HG02884 (cell line): ENCODE measurements around the gene IZUMO1.
"Not testable (repeated sequence)": the region's sequence is repeated elsewhere in the genome, so short reads cannot be mapped to it uniquely, and the experiment has no call there.

Experiments
- ATAC-seq: cut with Tn5 transposase; IDR thresholded peaks from one replicate; pipeline ENCODE4 v1.9.1; 2021; ENCODE audit warnings: mild to moderate bottlenecking, moderate library complexity; ENCODE audit not compliant: unreplicated experiment

The IZUMO1 gene

DNA sequence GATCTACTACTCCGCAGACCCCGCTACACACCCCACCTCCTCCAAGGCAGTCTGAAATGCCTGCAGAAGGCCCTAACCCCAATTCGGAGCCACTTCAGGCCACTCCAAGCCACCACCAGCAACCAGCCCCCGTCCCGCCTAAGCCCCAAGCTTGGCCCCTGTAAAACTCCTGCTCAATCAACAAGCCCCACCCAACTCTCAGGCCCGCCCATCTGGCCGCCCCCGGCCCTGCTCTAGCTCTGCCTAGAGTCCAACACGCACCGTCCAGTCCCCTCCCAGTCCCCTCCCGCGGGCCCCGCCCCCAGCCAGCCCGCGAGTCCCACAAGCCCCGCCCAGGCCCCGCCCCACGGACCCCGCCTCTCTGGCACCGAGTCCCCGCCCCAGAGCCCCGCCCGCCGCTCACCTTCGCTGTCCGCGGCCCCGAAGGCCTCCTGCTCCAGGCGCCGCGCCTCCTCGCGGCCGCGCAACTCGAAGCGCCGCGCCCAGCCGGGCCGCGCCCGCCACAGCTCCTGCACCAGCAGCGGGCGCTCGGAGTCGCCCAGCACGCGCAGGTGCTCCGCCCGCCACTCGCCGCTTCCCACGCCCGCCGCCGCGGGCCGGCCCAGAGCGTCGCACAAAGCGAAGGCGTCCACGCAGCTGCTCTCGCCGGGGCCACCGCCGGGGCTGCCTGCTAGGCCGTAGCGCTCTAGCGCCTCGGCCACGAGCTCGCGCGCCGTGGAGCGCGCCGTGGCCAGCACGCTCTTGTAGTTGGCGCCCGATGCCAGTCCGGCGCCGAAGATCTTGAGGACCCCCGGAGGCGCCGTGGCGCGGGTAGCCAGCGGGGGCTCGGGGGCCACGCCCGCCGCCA lies 7.9 kb downstream of the IZUMO1 start:
- ATAC-seq = peak; percentile 72

- ATAC-seq = no peak
These were observed 9.2 kb downstream of the IZUMO1 start for GRCh38 chr19:48737360-48737998.

DNA sequence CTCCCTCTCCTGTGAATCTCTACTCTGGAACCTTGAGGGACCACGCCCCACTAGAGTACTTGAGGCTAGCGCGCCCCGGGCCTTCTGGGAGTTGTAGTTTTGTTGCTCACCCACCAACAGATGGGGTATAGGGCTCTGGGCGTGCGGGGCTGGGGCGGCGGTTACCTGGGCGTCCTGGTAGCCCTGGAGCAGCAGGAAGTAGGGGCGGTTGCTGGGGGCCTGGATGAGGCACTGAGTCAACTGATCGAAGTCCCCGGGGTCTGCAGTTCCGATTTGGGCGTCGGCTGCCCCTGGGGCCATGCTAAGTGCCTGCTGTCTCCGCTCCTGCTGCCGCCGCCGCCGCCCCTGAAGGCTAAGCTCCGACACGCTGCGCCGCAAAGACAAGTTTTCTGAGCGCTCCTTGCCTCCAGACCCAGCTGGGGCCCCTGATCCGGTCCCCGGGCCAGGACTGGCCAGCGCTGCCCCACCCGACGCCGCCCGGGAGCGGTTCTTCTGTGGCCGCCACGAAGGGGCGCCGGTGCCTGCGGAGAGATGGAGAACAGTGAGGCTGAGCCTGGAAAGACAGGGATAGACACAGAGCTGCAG lies 11.6 kb downstream of the IZUMO1 start:
- ATAC-seq = no peak

DNA sequence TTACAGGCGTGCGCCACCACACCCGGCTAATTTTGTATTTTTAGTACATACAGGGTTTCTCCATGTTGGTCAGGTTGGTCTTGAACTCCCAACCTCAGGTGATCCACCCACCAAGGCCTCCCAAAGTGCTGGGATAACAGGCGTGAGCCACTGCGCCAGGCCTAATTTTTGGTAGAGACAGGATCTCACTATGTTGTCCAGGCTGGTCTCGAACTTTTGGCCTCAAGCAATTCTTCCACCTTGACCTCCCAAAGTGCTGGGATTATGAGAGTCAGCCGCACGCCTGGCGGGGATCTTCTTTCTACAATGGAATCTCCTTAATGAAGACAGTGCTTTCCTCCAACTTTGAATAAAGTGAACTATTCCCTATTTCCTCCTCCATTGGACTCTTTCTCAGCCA lies 12.1 kb downstream of the IZUMO1 start:
- no peak for ATAC-seq

GRCh38 chr19:48731452-48731851 lies 15.3 kb downstream of the IZUMO1 start:
- no peak for ATAC-seq

DNA sequence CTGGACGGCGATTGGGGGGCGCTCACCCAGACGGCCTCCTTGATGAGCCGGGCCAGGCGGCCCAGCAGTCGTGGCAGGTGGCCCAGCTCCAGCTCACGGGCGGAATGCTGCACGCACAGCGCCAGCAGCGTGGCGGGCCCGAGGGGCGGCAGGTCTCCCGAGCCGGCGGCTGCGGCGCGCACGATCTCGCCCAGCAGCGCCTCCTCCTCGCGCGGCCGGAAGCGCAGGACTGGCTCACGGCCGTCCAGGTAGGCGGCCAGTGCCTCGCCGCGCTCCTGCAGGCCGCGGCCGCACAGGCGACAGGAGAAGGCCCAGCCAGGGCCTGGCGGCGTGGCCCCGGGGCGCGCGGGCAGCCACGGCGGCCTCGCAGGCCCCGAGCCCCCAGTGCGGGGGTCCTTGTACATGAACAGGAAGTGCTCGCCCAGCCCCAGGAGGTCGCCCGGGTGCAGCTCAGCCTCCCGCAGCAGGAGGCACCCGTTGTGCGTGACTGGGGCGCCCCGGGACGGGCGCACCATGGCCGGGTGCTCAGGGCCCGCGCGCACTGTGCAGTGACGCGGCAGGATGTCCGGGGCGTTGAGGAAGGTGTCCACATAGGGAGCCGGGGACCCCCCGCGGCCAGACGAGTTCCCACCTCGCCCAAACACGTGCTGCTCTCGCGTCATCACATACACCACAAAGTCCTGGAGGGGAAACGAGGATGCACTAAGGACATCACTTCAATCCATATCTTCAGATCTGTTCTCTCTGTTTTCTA lies 17.6 kb downstream of the IZUMO1 start:
- no peak for ATAC-seq

GRCh38 chr19:48726556-48726955 lies 20.2 kb downstream of the IZUMO1 start:
- ATAC-seq = no peak

DNA sequence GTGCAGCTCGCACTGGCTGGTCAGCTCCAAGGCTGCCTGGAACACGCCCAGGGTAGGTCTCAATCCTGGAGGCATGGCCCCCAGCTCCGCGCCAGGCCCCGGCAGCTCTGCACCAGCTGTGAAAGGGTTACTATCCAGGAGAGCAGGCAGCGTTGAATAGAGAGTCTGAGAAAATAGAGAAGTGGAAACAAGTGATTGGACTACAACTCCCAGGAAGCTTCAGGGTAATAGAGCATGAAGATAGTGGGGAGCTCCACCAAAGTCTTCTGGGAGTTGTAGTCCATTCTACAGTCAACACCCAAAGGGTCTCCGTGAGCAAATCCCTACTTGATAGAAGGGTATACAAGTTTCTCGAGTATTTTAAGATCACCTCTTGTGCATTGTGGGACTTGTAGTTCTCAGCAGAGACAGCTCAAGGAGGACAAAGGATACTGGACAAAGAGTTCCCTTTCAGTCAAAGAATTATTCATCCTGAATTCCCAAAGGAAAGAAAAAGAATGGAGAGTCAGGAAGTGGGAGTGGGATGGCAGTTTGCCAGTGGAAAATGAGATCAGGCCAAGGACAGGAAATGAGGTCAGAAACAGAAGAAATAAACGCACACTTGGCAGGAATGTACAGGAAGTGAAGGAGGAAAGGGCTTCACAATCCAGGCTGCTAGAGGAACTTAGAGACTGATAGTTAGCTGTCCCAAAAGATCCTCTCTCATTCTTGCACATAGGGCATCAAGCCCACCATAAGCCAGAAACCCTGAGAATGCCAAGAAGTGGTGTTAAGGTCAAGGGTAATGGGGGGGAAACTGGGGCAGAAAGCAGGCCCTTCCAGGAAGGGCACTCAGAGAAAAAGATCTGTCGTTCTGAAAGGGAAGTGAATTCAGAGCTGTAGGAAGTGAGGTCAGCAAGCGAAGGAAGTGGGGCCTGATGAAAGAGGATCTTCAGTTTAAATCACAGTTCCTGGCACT lies 21.6 kb downstream of the IZUMO1 start:
- ATAC-seq = no peak

DNA sequence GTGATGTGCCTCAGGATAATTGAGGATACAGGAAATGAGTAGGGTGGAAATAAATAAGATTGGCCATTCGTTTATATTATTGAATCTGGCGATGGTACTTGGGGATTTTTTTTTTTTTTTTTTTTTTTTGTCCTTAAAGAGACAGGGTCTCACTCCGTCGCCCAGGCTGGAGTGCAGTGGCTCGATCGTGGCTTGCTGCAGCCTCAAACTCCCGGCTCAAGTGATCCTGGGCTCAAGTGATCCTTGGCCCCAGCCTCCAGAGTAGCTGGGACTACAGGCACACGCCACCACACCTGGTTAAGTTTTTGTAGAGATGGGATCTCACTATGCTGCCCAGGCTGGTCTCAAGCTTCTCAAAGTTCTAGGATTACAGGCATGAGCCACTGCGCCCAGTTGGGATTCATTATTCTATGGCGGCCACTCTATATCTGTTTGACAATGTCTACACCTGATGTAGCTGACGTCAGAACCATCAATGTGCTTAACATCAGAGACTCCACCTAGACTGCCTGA lies 24.5 kb downstream of the IZUMO1 start:
- no peak for ATAC-seq

GRCh38 chr19:48720613-48721296 lies 26.0 kb downstream of the IZUMO1 start:
- ATAC-seq = no peak

DNA sequence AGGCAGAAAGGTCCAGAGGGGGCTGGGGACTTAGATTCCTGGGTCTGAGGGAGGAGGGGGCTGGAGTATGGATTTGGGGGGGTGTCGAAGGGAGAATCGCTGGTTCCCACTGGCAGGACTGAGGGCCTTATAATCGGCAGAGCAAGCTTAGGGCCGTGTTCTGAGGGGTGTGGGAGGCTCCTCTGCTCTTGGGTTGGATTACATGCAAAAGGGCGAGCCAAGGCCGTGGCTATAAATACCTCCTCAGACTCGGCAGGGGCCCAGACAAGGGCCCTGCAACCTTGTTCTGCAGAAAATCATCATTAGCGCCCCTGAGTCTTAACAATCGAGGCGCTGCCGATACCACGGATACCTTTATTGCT lies 26.5 kb downstream of the IZUMO1 start:
- ATAC-seq = no peak

GRCh38 chr19:48719263-48720171 lies 27.2 kb downstream of the IZUMO1 start, which contains the start of gene MAMSTR:
Gene MAMSTR, minus strand, starts transcription at chr19:48719725. Its CDS starts 694 bp downstream, at chr19:48719031.
- no peak for ATAC-seq

- ATAC-seq = no peak
These were observed 27.9 kb downstream of the IZUMO1 start for GRCh38 chr19:48718711-48719231.

DNA sequence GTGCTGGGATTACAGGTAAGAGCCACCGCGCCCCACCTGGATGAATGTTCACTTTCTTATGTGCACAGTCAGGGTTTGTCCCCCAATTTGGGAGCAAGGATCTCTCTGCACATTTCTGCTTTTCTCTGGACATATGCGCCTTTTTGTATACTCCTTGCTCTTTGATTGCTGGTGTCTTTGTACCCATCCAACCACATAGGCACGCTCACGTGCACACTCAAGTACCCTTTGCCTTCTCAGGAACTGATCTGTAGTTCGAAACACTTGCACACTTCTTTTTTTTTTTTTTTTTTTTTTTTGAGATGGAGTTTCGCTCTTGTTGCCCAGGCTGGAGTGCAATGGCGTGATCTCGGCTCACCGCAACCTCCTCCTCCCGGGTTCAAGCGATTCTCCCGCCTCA lies 28.6 kb downstream of the IZUMO1 start:
- ATAC-seq = not testable (repeated sequence)

GRCh38 chr19:48716562-48717291 lies 30.0 kb downstream of the IZUMO1 start:
- no peak for ATAC-seq

DNA sequence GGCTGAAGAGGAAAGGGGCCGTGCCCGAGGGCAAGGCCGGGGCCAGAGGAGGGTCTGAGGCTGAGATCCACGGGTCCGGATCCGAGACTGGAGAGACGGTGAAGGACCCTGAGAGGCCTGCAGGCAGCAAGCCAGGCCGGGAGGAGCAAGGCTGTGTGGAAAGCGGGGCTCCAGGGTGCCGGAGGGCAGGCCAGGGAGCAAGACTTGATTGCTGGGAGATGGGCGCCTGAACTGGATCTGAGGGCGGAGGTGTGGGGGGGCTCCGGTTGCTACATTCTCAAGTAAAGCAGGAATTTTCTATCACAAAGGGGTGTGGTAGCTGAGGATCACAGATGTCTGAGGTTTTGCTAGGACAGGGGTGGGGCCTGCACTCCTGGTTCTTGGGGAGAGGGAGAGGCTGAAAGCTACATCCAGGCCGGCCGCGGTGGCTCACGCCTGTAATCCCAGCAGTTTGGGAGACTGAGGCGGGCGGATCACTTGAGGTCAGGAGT lies 31.0 kb downstream of the IZUMO1 start:
- ATAC-seq = no peak
